Measurements from ENCODE around the gene DOP1B.

Gene DOP1B

DNA sequence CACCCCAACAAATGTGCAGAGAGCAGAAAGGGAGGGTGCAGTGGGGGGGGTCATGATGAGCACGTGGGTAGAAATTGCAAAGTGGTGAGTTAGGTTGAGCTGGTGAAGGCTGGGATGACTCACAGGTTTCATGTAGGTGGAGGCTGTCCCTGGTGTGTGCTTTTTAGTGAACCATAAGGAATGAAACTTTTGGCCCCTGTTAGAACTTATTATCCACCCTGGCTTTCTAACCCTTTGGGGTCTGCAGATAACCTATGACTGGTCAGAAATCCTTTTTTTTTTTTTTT lies 46.9 kb downstream of the DOP1B start:
- no peak overlapping the region for H3K4ac ChIP-seq (ENCODE audit: low read length)
- peaks cover 0 to 6% of the 10 kb centered on the region in 2 donors for H3K4me1 ChIP-seq (ENCODE audit: control insufficient read depth in 2 of 2, insufficient read depth in 1 of 2, low read depth in 1 of 2, low read length in 2 of 2)
- H3K4me3 ChIP-seq (ENCODE audit: low read length in 2 of 2): no peak overlapping the region
- DNase-seq (ENCODE audit: low spot score): no peak
- no peak overlapping the region for H3K14ac ChIP-seq (ENCODE audit: low read length)
- H3K18ac ChIP-seq (ENCODE audit: low read length): no peak overlapping the region
- H2BK120ac ChIP-seq (ENCODE audit: low read depth, low read length): no peak overlapping the region
- H3K36me3 ChIP-seq (replicated peaks in 1 of 2; ENCODE audit: control insufficient read depth in 2 of 2, insufficient read depth in 2 of 2, low read length in 2 of 2): peaks cover 5 to 28% of the 10 kb centered on the region in 2 donors
- H3K79me1 ChIP-seq (ENCODE audit: low read depth, low read length): no peaks in the 10 kb centered on the region
- WGBS, 2 donors (ENCODE audit: extremely low coverage in 2 of 2, insufficient read length in 2 of 2, insufficient replicate concordance in 1 of 2): no CpG with 5 or more reads among the region's 1 CpG
- no peak overlapping the region for H2BK15ac ChIP-seq (ENCODE audit: low read length)
- no peak overlapping the region for H2BK5ac ChIP-seq (ENCODE audit: low read length)
- H2BK12ac ChIP-seq (ENCODE audit: low read length): no peak overlapping the region
- no peak overlapping the region for H3K4me2 ChIP-seq (ENCODE audit: insufficient read depth, low read length, poor library complexity, severe bottlenecking)
- no peaks in the 10 kb centered on the region for H3K9me3 ChIP-seq (replicated peaks in 1 of 2; ENCODE audit: control insufficient read depth in 2 of 2, insufficient read depth in 1 of 2, low read depth in 1 of 2, low read length in 2 of 2)
- no peak overlapping the region for H3K23ac ChIP-seq (ENCODE audit: low read depth, low read length, poor library complexity)
- H2AK5ac ChIP-seq (ENCODE audit: low read depth, low read length): no peak overlapping the region
- no peaks in the 10 kb centered on the region for H3K27me3 ChIP-seq (ENCODE audit: control insufficient read depth in 3 of 3, insufficient read depth in 3 of 3, low read depth in 1 of 3, low read length in 3 of 3)
- H2AFZ ChIP-seq (ENCODE audit: low read length): no peak overlapping the region
- no peak overlapping the region for H4K91ac ChIP-seq (ENCODE audit: low read depth, low read length, poor library complexity)
- H3K9ac ChIP-seq (ENCODE audit: low read depth, low read length, poor library complexity): no peak overlapping the region
- no peak overlapping the region for H4K8ac ChIP-seq (ENCODE audit: low read depth, low read length)
- no peak overlapping the region for H3K27ac ChIP-seq (replicated peaks; ENCODE audit: low read length)

DNA sequence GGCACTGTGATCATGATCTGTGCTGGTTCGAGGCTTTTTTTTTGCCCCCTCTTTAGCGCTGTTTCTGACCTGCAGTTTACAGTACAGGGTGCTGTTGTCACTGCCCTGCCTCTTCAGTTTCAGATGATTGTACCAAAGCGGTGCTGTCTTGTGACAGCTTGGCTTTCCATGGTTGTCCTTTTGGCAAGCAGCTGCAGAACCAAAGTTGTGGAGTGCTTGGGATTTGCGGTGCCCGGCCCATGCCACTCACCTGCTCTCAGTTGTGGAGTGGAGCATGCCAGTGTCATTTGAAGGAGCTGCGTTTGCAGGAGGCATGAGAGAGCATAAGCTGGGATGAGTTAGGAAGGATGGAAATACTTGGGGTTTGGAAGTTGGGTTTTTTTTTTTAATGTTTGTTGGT lies 48.4 kb downstream of the DOP1B start:
- peaks cover 0 to 9% of the 10 kb centered on the region in 2 donors for H3K4me1 ChIP-seq (ENCODE audit: control insufficient read depth in 2 of 2, insufficient read depth in 1 of 2, low read depth in 1 of 2, low read length in 2 of 2)
- H2BK120ac ChIP-seq (ENCODE audit: low read depth, low read length): no peak overlapping the region
- peaks cover 0 to 1% of the 10 kb centered on the region in 2 donors for H3K9me3 ChIP-seq (replicated peaks in 1 of 2; ENCODE audit: control insufficient read depth in 2 of 2, insufficient read depth in 1 of 2, low read depth in 1 of 2, low read length in 2 of 2)
- no peak overlapping the region for H2BK15ac ChIP-seq (ENCODE audit: low read length)
- peak overlapping the region; percentile 24 for H3K18ac ChIP-seq (ENCODE audit: low read length)
- no peak overlapping the region for H2AK5ac ChIP-seq (ENCODE audit: low read depth, low read length)
- peaks cover 8 to 20% of the 10 kb centered on the region in 2 donors for H3K36me3 ChIP-seq (replicated peaks in 1 of 2; ENCODE audit: control insufficient read depth in 2 of 2, insufficient read depth in 2 of 2, low read length in 2 of 2)
- H3K4ac ChIP-seq (ENCODE audit: low read length): no peak overlapping the region
- H3K14ac ChIP-seq (ENCODE audit: low read length): no peak overlapping the region
- no CpG with 5 or more reads among the region's 6 CpGs for whole genome bisulfite sequencing, 2 donors (ENCODE audit: extremely low coverage in 2 of 2, insufficient read length in 2 of 2, insufficient replicate concordance in 1 of 2)
- no peak overlapping the region for H3K4me3 ChIP-seq (ENCODE audit: low read length in 2 of 2)
- H3K9ac ChIP-seq (ENCODE audit: low read depth, low read length, poor library complexity): no peak overlapping the region
- H2AFZ ChIP-seq (ENCODE audit: low read length): no peak overlapping the region
- H3K4me2 ChIP-seq (ENCODE audit: insufficient read depth, low read length, poor library complexity, severe bottlenecking): no peak overlapping the region
- H3K27ac ChIP-seq (replicated peaks; ENCODE audit: low read length): no peak overlapping the region
- no peak overlapping the region for H2BK12ac ChIP-seq (ENCODE audit: low read length)
- H3K27me3 ChIP-seq (ENCODE audit: control insufficient read depth in 3 of 3, insufficient read depth in 3 of 3, low read depth in 1 of 3, low read length in 3 of 3): no peaks in the 10 kb centered on the region
- no peak overlapping the region for H3K23ac ChIP-seq (ENCODE audit: low read depth, low read length, poor library complexity)
- DNase-seq (ENCODE audit: low spot score): no peak
- no peak overlapping the region for H2BK5ac ChIP-seq (ENCODE audit: low read length)
- no peak overlapping the region for H4K8ac ChIP-seq (ENCODE audit: low read depth, low read length)
- no peaks in the 10 kb centered on the region for H3K79me1 ChIP-seq (ENCODE audit: low read depth, low read length)
- H4K91ac ChIP-seq (ENCODE audit: low read depth, low read length, poor library complexity): no peak overlapping the region

DNA sequence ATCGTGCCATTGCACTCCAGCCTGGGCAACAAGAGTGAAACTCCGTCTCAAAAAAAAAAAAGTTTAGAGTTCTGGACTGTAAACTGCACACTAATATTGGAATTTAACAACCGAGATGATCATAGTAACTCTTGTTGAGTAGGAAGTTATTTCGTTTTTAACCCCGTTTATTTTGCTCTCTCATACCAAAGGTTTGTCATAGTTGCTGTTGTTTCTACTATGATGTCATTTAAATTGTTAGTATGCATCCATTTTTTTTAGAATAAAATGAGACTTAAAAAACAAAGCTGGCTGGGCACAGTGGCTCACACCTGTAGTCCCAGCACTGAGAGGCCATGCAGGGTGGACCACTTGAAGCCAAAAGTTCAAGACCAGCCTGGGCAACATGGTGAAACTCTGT lies 49.3 kb downstream of the DOP1B start:
- Histone ChIP-seq H2AK5ac (ENCODE audit: low read depth, low read length) (no peak overlapping the region), H3K36me3 (replicated peaks in 1 of 2; ENCODE audit: control insufficient read depth in 2 of 2, insufficient read depth in 2 of 2, low read length in 2 of 2) (peaks cover 8 to 15% of the 10 kb centered on the region in 2 donors), H3K27me3 (ENCODE audit: control insufficient read depth in 3 of 3, insufficient read depth in 3 of 3, low read depth in 1 of 3, low read length in 3 of 3) (no peaks in the 10 kb centered on the region), H3K4me3 (ENCODE audit: low read length in 2 of 2) (no peak overlapping the region), H2AFZ (ENCODE audit: low read length) (no peak overlapping the region), H3K4me1 (ENCODE audit: control insufficient read depth in 2 of 2, insufficient read depth in 1 of 2, low read depth in 1 of 2, low read length in 2 of 2) (peaks cover 0 to 12% of the 10 kb centered on the region in 2 donors), H3K4ac (ENCODE audit: low read length) (no peak overlapping the region), H4K8ac (ENCODE audit: low read depth, low read length) (no peak overlapping the region), H2BK15ac (ENCODE audit: low read length) (no peak overlapping the region), H3K18ac (ENCODE audit: low read length) (no peak overlapping the region), H3K27ac (replicated peaks; ENCODE audit: low read length) (no peak overlapping the region), H3K23ac (ENCODE audit: low read depth, low read length, poor library complexity) (no peak overlapping the region), H3K9ac (ENCODE audit: low read depth, low read length, poor library complexity) (no peak overlapping the region), H3K9me3 (replicated peaks in 1 of 2; ENCODE audit: control insufficient read depth in 2 of 2, insufficient read depth in 1 of 2, low read depth in 1 of 2, low read length in 2 of 2) (peaks cover 0 to 1% of the 10 kb centered on the region in 2 donors), H3K79me1 (ENCODE audit: low read depth, low read length) (no peaks in the 10 kb centered on the region), H4K91ac (ENCODE audit: low read depth, low read length, poor library complexity) (no peak overlapping the region), H3K4me2 (ENCODE audit: insufficient read depth, low read length, poor library complexity, severe bottlenecking) (no peak overlapping the region), H2BK120ac (ENCODE audit: low read depth, low read length) (no peak overlapping the region), H2BK5ac (ENCODE audit: low read length) (no peak overlapping the region), H2BK12ac (ENCODE audit: low read length) (no peak overlapping the region), H3K14ac (ENCODE audit: low read length) (no peak overlapping the region)
- no CpG with 5 or more reads among the region's 5 CpGs for WGBS, 2 donors (ENCODE audit: extremely low coverage in 2 of 2, insufficient read length in 2 of 2, insufficient replicate concordance in 1 of 2)
- no peak for DNase-seq (ENCODE audit: low spot score)
